Peyer's patch (tissue), 4 donors: ENCODE measurements around the gene THRSP.

Source experiments
- CTCF ChIP-seq, 6 experiments: fragments of 450-650 bp in 4 of 6; fragments of 200-600 bp in 2 of 6; sonication (generic) in 1 of 6; IDR thresholded peaks; one replicate each; pipeline ENCODE4 v1.5.1; 2017 to 2019; ENCODE audit warnings: antibody characterized with exemption in 6 of 6, mild to moderate bottlenecking in 3 of 6, moderate library complexity in 1 of 6
- POLR2A ChIP-seq, 2 donors: fragments of 450-650 bp; IDR thresholded peaks; one replicate each; pipeline ENCODE4 v1.5.1; 2017; ENCODE audit warnings: antibody characterized with exemption in 2 of 2, mild to moderate bottlenecking in 2 of 2, moderate library complexity in 2 of 2

- TF ChIP-seq POLR2A (IDR thresholded peaks at IDR 0.05) (no peak), CTCF (IDR thresholded peaks at IDR 0.05) (no peak)
Measured at GRCh38 chr11:78078218-78079167, 14.8 kb downstream of the THRSP start.
